Adrenal gland (tissue), 5 donors: Measurements from ENCODE around the gene TIMM17B.

Source experiments
- POLR2A ChIP-seq, 2 donors: fragments of 450-650 bp; IDR thresholded peaks; one replicate each; pipeline ENCODE4 v1.6.1; 2017; ENCODE audit warnings: antibody characterized with exemption in 2 of 2, mild to moderate bottlenecking in 2 of 2, moderate library complexity in 1 of 2
- TF ChIP-seq, protein P1 (sequence below), 6 experiments: fragments of 450-650 bp in 4 of 6; fragments of 200-600 bp in 2 of 6; sonication (generic) in 1 of 6; IDR thresholded peaks; 1 replicate in 5 of 6; 2 replicates in 1 of 6; pipeline versions ENCODE4 v1.5.1 to v1.8.0; 2016 to 2021; ENCODE audit warnings: antibody characterized with exemption in 6 of 6, mild to moderate bottlenecking in 2 of 6, moderate library complexity in 1 of 6
- donor health status: DM: no; HTN: no; CAD: no.

DNA sequence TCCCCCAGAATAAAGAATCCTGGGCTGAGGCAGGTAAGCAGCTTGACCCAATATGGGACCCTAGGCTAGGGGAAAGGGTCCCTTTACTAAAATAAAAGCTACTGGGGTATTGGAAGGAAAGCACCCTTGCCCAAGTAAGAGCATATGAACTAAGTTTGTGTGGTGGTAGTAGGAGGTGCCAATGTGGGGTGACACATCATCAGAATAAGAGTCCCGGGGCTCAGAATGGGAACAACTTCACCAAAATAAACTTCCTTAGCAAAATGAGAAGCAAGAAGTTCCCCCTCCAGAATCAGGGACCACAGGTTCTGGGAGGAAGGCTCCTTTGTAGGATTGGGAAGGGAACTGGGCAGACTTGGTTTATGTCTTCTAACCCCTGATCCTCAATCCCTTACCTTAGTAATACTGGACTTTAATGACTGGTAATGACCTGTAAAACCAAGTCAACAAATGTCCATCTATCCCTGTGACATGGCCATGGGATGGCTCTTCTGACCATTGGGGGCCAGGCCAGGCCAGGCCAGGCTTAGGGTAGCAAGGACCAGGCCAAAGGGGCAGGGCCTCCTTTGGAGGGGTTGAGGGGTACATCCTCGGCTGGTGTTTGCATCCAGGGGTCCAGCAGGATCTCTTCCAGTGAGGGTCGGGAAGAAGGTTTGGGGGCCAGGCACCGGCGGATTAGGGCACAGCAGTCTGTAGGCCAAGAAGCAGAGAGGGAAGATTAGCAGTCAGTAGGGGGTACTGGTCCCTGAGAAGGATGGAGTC lies 16.2 kb upstream of the TIMM17B start:
- TF ChIP-seq, protein P1, sequence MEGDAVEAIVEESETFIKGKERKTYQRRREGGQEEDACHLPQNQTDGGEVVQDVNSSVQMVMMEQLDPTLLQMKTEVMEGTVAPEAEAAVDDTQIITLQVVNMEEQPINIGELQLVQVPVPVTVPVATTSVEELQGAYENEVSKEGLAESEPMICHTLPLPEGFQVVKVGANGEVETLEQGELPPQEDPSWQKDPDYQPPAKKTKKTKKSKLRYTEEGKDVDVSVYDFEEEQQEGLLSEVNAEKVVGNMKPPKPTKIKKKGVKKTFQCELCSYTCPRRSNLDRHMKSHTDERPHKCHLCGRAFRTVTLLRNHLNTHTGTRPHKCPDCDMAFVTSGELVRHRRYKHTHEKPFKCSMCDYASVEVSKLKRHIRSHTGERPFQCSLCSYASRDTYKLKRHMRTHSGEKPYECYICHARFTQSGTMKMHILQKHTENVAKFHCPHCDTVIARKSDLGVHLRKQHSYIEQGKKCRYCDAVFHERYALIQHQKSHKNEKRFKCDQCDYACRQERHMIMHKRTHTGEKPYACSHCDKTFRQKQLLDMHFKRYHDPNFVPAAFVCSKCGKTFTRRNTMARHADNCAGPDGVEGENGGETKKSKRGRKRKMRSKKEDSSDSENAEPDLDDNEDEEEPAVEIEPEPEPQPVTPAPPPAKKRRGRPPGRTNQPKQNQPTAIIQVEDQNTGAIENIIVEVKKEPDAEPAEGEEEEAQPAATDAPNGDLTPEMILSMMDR (IDR thresholded peaks at IDR 0.05), result no peak
- no peak for TF ChIP-seq POLR2A (IDR thresholded peaks at IDR 0.05)
